ENCODE results near the gene TMEM271. TPM values are rescaled to one million over a fixed set of nuclear protein-coding genes. Genes with fewer than 3 reads are reported as not detected.

The TMEM271 gene
- total RNA-seq, 1 donor from 2014 or later, result 0.25 TPM

DNA sequence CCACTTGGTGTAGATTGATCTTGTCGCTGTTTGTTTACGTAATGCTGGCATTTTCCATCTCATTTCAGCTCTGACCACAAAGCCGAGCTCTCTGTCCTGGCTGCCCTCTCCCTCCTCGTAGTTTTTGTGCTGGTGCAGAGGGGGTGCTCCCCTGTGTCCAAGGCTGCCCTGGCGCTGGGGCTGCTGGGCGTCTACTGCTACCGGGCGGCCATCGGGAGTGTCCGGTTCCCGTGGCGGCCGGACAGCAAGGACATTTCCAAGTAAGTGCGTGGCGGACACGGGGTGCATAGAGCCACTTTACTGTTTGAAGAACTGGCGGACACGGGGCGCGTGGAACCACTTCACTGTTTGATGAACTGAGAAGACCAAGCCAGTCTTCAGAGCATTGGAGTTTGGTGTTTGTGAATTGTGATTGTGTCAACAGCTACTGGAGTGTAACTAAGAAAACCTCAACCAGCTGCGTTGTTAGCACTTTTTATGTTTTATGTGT, 49.1 kb downstream of the TMEM271 start:
- no peaks in the 10 kb centered on the region for H3K4me1 ChIP-seq
- intact Hi-C loops (cut with DNase I), result no loop called here
- H3K4me3 ChIP-seq, result no peak overlapping the region
- no peaks in the 10 kb centered on the region for H3K9me3 ChIP-seq
- H3K27me3 ChIP-seq, result no peaks in the 10 kb centered on the region
- peaks cover 0 to 70% of the 10 kb centered on the region in 2 donors for H3K36me3 ChIP-seq
- TF ChIP-seq POLR2AphosphoS5 (IDR thresholded peaks at IDR 0.05; ENCODE audit: insufficient read depth in 1 of 2, low read depth in 1 of 2) (no peak), POLR2A (IDR thresholded peaks at IDR 0.05) (no peak)
- TF ChIP-seq, protein P1, sequence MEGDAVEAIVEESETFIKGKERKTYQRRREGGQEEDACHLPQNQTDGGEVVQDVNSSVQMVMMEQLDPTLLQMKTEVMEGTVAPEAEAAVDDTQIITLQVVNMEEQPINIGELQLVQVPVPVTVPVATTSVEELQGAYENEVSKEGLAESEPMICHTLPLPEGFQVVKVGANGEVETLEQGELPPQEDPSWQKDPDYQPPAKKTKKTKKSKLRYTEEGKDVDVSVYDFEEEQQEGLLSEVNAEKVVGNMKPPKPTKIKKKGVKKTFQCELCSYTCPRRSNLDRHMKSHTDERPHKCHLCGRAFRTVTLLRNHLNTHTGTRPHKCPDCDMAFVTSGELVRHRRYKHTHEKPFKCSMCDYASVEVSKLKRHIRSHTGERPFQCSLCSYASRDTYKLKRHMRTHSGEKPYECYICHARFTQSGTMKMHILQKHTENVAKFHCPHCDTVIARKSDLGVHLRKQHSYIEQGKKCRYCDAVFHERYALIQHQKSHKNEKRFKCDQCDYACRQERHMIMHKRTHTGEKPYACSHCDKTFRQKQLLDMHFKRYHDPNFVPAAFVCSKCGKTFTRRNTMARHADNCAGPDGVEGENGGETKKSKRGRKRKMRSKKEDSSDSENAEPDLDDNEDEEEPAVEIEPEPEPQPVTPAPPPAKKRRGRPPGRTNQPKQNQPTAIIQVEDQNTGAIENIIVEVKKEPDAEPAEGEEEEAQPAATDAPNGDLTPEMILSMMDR (IDR thresholded peaks at IDR 0.05), result no peak
- no peak for DNase-seq (ENCODE audit: extremely low spot score in 2 of 2)
- no peak overlapping the region for H3K27ac ChIP-seq

DNA sequence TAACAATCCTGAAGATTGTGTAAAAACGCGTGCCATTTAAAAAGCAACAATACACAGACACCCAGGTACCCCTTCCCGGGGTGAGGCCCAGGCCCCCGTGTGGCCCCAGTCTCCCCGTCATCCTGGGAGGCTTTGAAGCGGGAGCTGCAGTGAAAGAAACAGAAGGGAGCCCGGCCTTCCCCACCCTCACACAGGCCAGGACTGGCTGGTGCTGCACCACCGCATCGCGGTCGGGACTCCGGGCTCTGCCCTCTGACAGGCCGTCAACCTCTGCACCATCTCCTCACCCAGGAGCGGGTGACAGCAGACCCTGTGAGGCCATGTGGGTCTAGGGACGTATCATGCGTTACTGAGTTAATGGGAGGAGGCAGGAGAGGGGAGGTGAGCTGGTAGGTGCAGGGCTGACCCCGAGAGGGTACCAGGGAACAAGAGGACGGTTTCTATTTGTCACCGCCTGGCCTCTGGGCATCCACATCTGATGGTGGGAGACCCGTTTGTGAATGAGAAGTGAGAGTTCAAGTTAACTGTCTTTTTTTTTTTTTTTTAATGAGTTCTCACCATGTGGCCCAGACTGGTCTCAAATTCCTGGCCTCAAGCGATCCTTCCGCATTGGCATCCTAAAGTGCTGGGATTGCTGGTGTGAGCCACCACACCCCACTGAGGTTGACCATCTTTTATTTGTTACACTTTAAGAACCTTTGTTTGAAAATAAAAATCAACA, 49.7 kb downstream of the TMEM271 start:
- Histone ChIP-seq H3K4me1 (no peaks in the 10 kb centered on the region), H3K27me3 (no peaks in the 10 kb centered on the region), H3K36me3 (peaks cover 0 to 70% of the 10 kb centered on the region in 2 donors), H3K27ac (no peak overlapping the region), H3K4me3 (no peak overlapping the region), H3K9me3 (no peaks in the 10 kb centered on the region)
- TF ChIP-seq, protein P1 (IDR thresholded peaks at IDR 0.05), result no peak
- no peak for TF ChIP-seq POLR2AphosphoS5 (IDR thresholded peaks at IDR 0.05; ENCODE audit: insufficient read depth in 1 of 2, low read depth in 1 of 2)
- TF ChIP-seq POLR2A (IDR thresholded peaks at IDR 0.05), result no peak
- intact Hi-C loops (cut with DNase I), result no loop called here
- DNase-seq (ENCODE audit: extremely low spot score in 2 of 2), result no peak

DNA sequence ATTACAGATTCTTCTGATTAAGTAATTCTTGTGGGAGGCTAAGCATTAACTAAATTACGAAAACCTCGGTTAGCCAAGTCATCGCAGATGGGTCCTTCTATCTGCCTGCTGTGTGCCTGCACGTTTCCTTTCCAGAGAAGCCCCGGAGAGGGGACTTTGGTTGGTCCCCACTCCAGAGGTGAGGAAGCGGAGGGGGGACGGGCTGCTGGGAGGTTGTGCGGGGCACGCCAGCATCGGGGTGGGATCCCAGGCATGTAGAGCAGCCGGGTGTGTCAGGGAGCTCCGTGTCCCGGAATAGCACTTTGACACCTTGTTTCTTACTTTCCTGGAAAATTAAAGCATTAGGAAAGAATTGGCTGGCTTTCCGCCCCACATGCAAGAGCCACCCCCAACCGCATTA, 50.4 kb downstream of the TMEM271 start:
- H3K9me3 ChIP-seq, result no peaks in the 10 kb centered on the region
- TF ChIP-seq, protein P1 (IDR thresholded peaks at IDR 0.05), result no peak
- no peak for TF ChIP-seq POLR2A (IDR thresholded peaks at IDR 0.05)
- no peak for TF ChIP-seq POLR2AphosphoS5 (IDR thresholded peaks at IDR 0.05; ENCODE audit: insufficient read depth in 1 of 2, low read depth in 1 of 2)
- H3K27me3 ChIP-seq, result no peaks in the 10 kb centered on the region
- no peaks in the 10 kb centered on the region for H3K4me1 ChIP-seq
- no peak overlapping the region for H3K4me3 ChIP-seq
- peaks cover 0 to 65% of the 10 kb centered on the region in 2 donors for H3K36me3 ChIP-seq
- DNase-seq (ENCODE audit: extremely low spot score in 2 of 2), result no peak
- intact Hi-C loops (cut with DNase I), result no loop called here
- no peak overlapping the region for H3K27ac ChIP-seq

DNA sequence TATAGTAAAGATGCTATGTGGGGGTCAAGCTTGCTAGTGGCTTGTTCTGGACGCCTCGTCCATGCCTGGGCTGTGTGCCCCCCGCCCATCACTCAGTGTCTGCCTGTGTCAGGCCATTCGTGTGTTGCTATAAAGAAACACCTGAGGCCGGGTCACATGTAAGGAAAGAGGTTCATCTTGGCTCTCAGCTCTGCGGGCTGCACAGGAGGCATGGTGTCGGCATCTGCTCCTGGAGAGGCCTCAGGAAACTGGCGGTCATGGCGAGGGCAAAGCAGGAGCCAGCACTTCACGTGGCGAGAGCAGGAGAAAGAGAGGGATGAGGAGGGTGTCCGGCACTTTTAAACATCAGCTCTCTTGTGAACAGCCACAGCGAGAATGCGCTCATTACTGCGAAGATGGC, 51.9 kb downstream of the TMEM271 start:
- Histone ChIP-seq H3K9me3 (no peaks in the 10 kb centered on the region), H3K27ac (no peak overlapping the region), H3K36me3 (peaks cover 0 to 56% of the 10 kb centered on the region in 2 donors), H3K4me3 (no peak overlapping the region), H3K4me1 (peaks cover under 1% of the 10 kb centered on the region), H3K27me3 (no peaks in the 10 kb centered on the region)
- TF ChIP-seq, protein P1 (IDR thresholded peaks at IDR 0.05), result no peak
- TF ChIP-seq POLR2AphosphoS5 (IDR thresholded peaks at IDR 0.05; ENCODE audit: insufficient read depth in 1 of 2, low read depth in 1 of 2) (no peak), POLR2A (IDR thresholded peaks at IDR 0.05) (no peak)
- no peak for DNase-seq (ENCODE audit: extremely low spot score in 2 of 2)
- intact Hi-C loops (cut with DNase I), result no loop called here

Other genes starting within 250 kb of the TMEM271 start
- 32.2 TPM for gene ZNF141, start 238.5 kb downstream of the TMEM271 start, total RNA-seq
- 30.4 TPM for gene ZNF721, start 77.1 kb downstream of the TMEM271 start, total RNA-seq
- gene PIGG, start 77.1 kb downstream of the TMEM271 start, total RNA-seq, result 71.9 TPM
- 4.2 TPM for gene PDE6B, start 49.3 kb upstream of the TMEM271 start, total RNA-seq
- gene ATP5ME, start 98.0 kb upstream of the TMEM271 start, total RNA-seq, result 181 TPM
- gene MYL5, start 98.2 kb upstream of the TMEM271 start, total RNA-seq, result 3.4 TPM
- gene SLC49A3, start 112.9 kb upstream of the TMEM271 start, total RNA-seq, result 11.0 TPM
- 64.8 TPM for gene PCGF3, start 129.5 kb upstream of the TMEM271 start, total RNA-seq
- 0.98 TPM for gene CPLX1, start 249.8 kb upstream of the TMEM271 start, total RNA-seq